HCT116 (cell line): ENCODE results near the gene CRY1. TPM values are rescaled to one million over a fixed set of nuclear protein-coding genes. Genes with fewer than 3 reads are reported as not detected.

ENCODE experiments used
- ATAC-seq: fragments of 200-7000 bp; cut with Tn5 transposase; 2 replicates; pipeline ENCODE4 v1.9.1; 2020; ENCODE audit warnings: mild to moderate bottlenecking, moderate library complexity
- BruUV-seq: library from RNA; stranded (reverse); fragments of 400-500 nt; replicated peaks from 2 replicates; lab custom pipeline; 2021; lab: Mats Ljungman, UMichigan
- CTCF ChIA-PET: fragments of 300-600 bp; sonication (Branson Sonifier 250); formaldehyde crosslinking; loops from one replicate; lab custom pipeline; 2021; ENCODE audit warnings: antibody characterized with exemption; lab: Charles Lee
- POLR2A ChIA-PET: fragments of 300-600, 350-600 bp; sonication (Branson Sonifier 250); formaldehyde crosslinking; loops from one replicate; lab custom pipeline; 2021; ENCODE audit warnings: antibody characterized with exemption; lab: Charles Lee
- RAD21 ChIA-PET, 2 experiments: fragments of 300-600 bp; sonication (Branson Sonifier 250); formaldehyde crosslinking; loops; one replicate each; lab custom pipeline; 2023; ENCODE audit warnings: low total read pairs in 2 of 2; ENCODE audit not compliant: uncharacterized antibody in 2 of 2, unreplicated experiment in 2 of 2, low non-redundant PET in 1 of 2; lab: Charles Lee
- DNase-seq: peaks from one replicate; pipeline ENCODE4 v3.0.0-alpha.2; 2010; ENCODE audit warnings: low read depth, low spot score
- H2AFZ ChIP-seq: fragments of 200-600 bp; shearing (Covaris generic), sonication (generic); 2 replicates; pipeline ENCODE4 v1.6.1; 2017; ENCODE audit warnings: low read depth, mixed run types, mixed read lengths, antibody characterized with exemption, low read length; ENCODE audit not compliant: poor library complexity, severe bottlenecking
- H3K27ac ChIP-seq: 2 replicates; pipeline ENCODE4 v1.5.1; 2012; ENCODE audit warnings: low read depth, low read length
- H3K27me3 ChIP-seq: fragments of 200-600 bp; sonication (generic); 2 replicates; pipeline ENCODE4 v1.6.1; 2016; ENCODE audit warnings: mixed run types, low read length, mixed read lengths; ENCODE audit not compliant: insufficient read depth
- H3K36me3 ChIP-seq, 2 experiments: fragments of 200-500 bp in 1 of 2; fragments of 200-600 bp in 1 of 2; sonication (Bioruptor generic) in 1 of 2; sonication (generic) in 1 of 2; 2 replicates each; pipeline versions ENCODE4 v1.5.1 to v1.6.1; 2014 to 2016; ENCODE audit warnings: low read length in 2 of 2, inconsistent platforms in 1 of 2, mixed read lengths in 1 of 2, mixed run types in 1 of 2; ENCODE audit not compliant: insufficient read depth in 2 of 2, control insufficient read depth in 1 of 2
- H3K4me1 ChIP-seq, 2 experiments: fragments of 200-600 bp in 1 of 2; sonication (generic) in 1 of 2; 2 replicates each; pipeline versions ENCODE4 v1.5.1 to v1.6.1; 2012 to 2017; ENCODE audit warnings: low read length in 2 of 2, inconsistent platforms in 1 of 2, mild to moderate bottlenecking in 1 of 2, mixed read lengths in 1 of 2, mixed run types in 1 of 2, moderate library complexity in 1 of 2; ENCODE audit not compliant: insufficient read depth in 2 of 2, control insufficient read depth in 1 of 2
- H3K4me2 ChIP-seq: fragments of 200-600 bp; sonication (generic); 2 replicates; pipeline ENCODE4 v1.6.1; 2017; ENCODE audit warnings: mixed run types, low read length, mixed read lengths
- H3K4me3 ChIP-seq, 2 experiments: fragments of 200-600 bp in 1 of 2; sonication (generic) in 1 of 2; replicated peaks in 1 of 2; 2 replicates each; pipeline ENCODE4 v1.5.1; 2011 to 2016; ENCODE audit warnings: low read length in 2 of 2, control low read depth in 1 of 2, low read depth in 1 of 2, mild to moderate bottlenecking in 1 of 2, mixed read lengths in 1 of 2, mixed run types in 1 of 2
- H3K79me2 ChIP-seq: fragments of 200-600 bp; sonication (generic); 2 replicates; pipeline ENCODE4 v1.6.1; 2017; ENCODE audit warnings: mild to moderate bottlenecking, mixed run types, low read length, moderate library complexity, mixed read lengths; ENCODE audit not compliant: insufficient read depth
- H3K9ac ChIP-seq: fragments of 200-600 bp; sonication (generic); 2 replicates; pipeline ENCODE4 v1.6.1; 2016; ENCODE audit warnings: low read length, mixed read lengths
- H3K9me2 ChIP-seq: fragments of 200-600 bp; sonication (generic), shearing (Covaris generic); 2 replicates; pipeline ENCODE4 v1.6.1; 2017; ENCODE audit warnings: mixed run types, mild to moderate bottlenecking, moderate library complexity; ENCODE audit not compliant: insufficient read depth
- H3K9me3 ChIP-seq, 2 experiments: fragments of 200-500 bp in 1 of 2; fragments of 200-600 bp in 1 of 2; sonication (Bioruptor generic) in 1 of 2; sonication (generic) in 1 of 2; 2 replicates each; pipeline ENCODE4 v1.6.1; 2014 to 2017; ENCODE audit warnings: low read length in 2 of 2, mixed read lengths in 2 of 2, inconsistent platforms in 1 of 2, low read depth in 1 of 2, mild to moderate bottlenecking in 1 of 2, mixed run types in 1 of 2, moderate library complexity in 1 of 2; ENCODE audit not compliant: control insufficient read depth in 1 of 2, insufficient read depth in 1 of 2
- H4K20me1 ChIP-seq: fragments of 200-600 bp; sonication (generic), shearing (Covaris generic); 2 replicates; pipeline ENCODE4 v1.6.1; 2017; ENCODE audit warnings: mixed run types, mild to moderate bottlenecking, moderate library complexity; ENCODE audit not compliant: insufficient read depth
- ATF3 ChIP-seq: IDR thresholded peaks from 2 replicates; pipeline ENCODE4 v1.6.1; 2012
- CBX3 ChIP-seq: IDR thresholded peaks from 2 replicates; pipeline ENCODE4 v1.6.1; 2012; ENCODE audit warnings: low read depth
- EGR1 ChIP-seq: IDR thresholded peaks from 2 replicates; pipeline ENCODE4 v1.6.1; 2012; ENCODE audit warnings: low read depth
- ELF1 ChIP-seq: IDR thresholded peaks from 2 replicates; pipeline ENCODE4 v1.6.1; 2012; ENCODE audit warnings: low read depth, borderline replicate concordance
- EZH2 ChIP-seq: fragments of 200-600 bp; sonication (generic); IDR thresholded peaks from 2 replicates; pipeline ENCODE4 v1.6.1; 2017; ENCODE audit warnings: antibody characterized with exemption, mixed run types
- EZH2phosphoT487 ChIP-seq: fragments of 200-600 bp; IDR thresholded peaks from 2 replicates; pipeline ENCODE4 v1.6.1; 2018; ENCODE audit warnings: antibody characterized with exemption, borderline replicate concordance
- FOSL1 ChIP-seq: IDR thresholded peaks from 2 replicates; pipeline ENCODE4 v1.6.1; 2012; ENCODE audit warnings: low read depth
- JUND ChIP-seq: IDR thresholded peaks from 2 replicates; pipeline ENCODE4 v1.6.1; 2012
- MAX ChIP-seq: IDR thresholded peaks from 2 replicates; pipeline ENCODE4 v1.6.1; 2012
- POLR2A ChIP-seq: IDR thresholded peaks from 2 replicates; pipeline ENCODE4 v1.7.0; 2011; ENCODE audit warnings: borderline replicate concordance; ENCODE audit not compliant: insufficient read depth, insufficient read length; ENCODE audit errors: extremely low read depth
- POLR2AphosphoS5 ChIP-seq: IDR thresholded peaks from 2 replicates; pipeline ENCODE4 v1.6.1; 2011; ENCODE audit warnings: mild to moderate bottlenecking, low read depth, low read length, moderate library complexity
- RAD21 ChIP-seq: IDR thresholded peaks from 2 replicates; pipeline ENCODE4 v1.6.1; 2012; ENCODE audit warnings: low read depth, mild to moderate bottlenecking
- REST ChIP-seq: IDR thresholded peaks from 2 replicates; pipeline ENCODE4 v1.6.1; 2012; ENCODE audit warnings: low read depth
- SIN3A ChIP-seq: IDR thresholded peaks from 2 replicates; pipeline ENCODE4 v1.6.1; 2012; ENCODE audit warnings: low read depth
- SRF ChIP-seq: IDR thresholded peaks from 2 replicates; pipeline ENCODE4 v1.6.1; 2012; ENCODE audit warnings: low read depth
- YY1 ChIP-seq: IDR thresholded peaks from 2 replicates; pipeline ENCODE4 v1.6.1; 2011; ENCODE audit warnings: low read length, low read depth, moderate library complexity, mild to moderate bottlenecking; ENCODE audit not compliant: insufficient replicate concordance; ENCODE audit errors: extremely low read depth
- ZBTB33 ChIP-seq: IDR thresholded peaks from 2 replicates; pipeline ENCODE4 v1.6.1; 2011; ENCODE audit warnings: mild to moderate bottlenecking, low read length, moderate library complexity; ENCODE audit not compliant: insufficient replicate concordance; ENCODE audit errors: extremely low read depth
- ZFX ChIP-seq: fragments of 450-650 bp; IDR thresholded peaks from 2 replicates; pipeline ENCODE4 v1.6.1; 2017
- ZNF274 ChIP-seq: fragments of 200-500 bp; sonication (Bioruptor generic); IDR thresholded peaks from 2 replicates; pipeline ENCODE4 v1.6.1; 2014; ENCODE audit warnings: mild to moderate bottlenecking, low read depth, low read length, inconsistent platforms
- intact Hi-C: fragments of 100-400 bp; cut with micrococcal nuclease; formaldehyde crosslinking; loops from 2 replicates; pipeline ENCODE4 v1.10.0; 2022
- total RNA-seq: library from RNA; stranded (reverse); gene quantifications from one replicate; pipeline ENCODE4 v1.2.1, GENCODE V29; 2021; ENCODE audit not compliant: unreplicated experiment
- TF ChIP-seq, protein P1 (sequence below), 3 experiments: fragments of 200-600 bp in 1 of 3; sonication (generic) in 1 of 3; IDR thresholded peaks in 2 of 3; conservative IDR thresholded peaks in 1 of 3; 2 replicates each; pipeline ENCODE4 v1.5.1; 2012 to 2017; ENCODE audit warnings: low read depth in 2 of 3, low read length in 2 of 3, antibody characterized with exemption in 1 of 3, borderline replicate concordance in 1 of 3, control low read depth in 1 of 3, mild to moderate bottlenecking in 1 of 3, mixed read lengths in 1 of 3, mixed run types in 1 of 3, moderate library complexity in 1 of 3; ENCODE audit not compliant: insufficient read depth in 1 of 3

CRY1 gene
- total RNA-seq, 1 experiment from 2014 or later: 16.3 TPM

GRCh38 chr12:106980944-106981343, 112.4 kb downstream of the CRY1 start:
- Histone ChIP-seq H3K4me1 (peaks cover 4 to 7% of the 10 kb centered on the region in 2 experiments; a peak in 2 of 4 replicates), H3K36me3 (peaks cover 0 to 5% of the 10 kb centered on the region in 2 experiments; a peak in 1 of 4 replicates), H3K9me3 (no peaks in the 10 kb centered on the region), H3K4me3 (no peak overlapping the region), H3K27ac (no peak overlapping the region), H3K9me2 (no peaks in the 10 kb centered on the region), H2AFZ (no peak overlapping the region), H4K20me1 (no peaks in the 10 kb centered on the region), H3K9ac (no peak overlapping the region), H3K79me2 (peaks cover 2% of the 10 kb centered on the region; the same call in 1 of the 2 replicates), H3K4me2 (no peak overlapping the region), H3K27me3 (no peaks in the 10 kb centered on the region)
- ChIA-PET RAD21 (no interaction called here), POLR2A (no interaction called here), CTCF (no interaction called here)
- no peak for TF ChIP-seq EZH2phosphoT487
- no peak for TF ChIP-seq MAX
- no peak for TF ChIP-seq JUND
- no peak for TF ChIP-seq POLR2AphosphoS5
- TF ChIP-seq ZBTB33: no peak
- no peak for TF ChIP-seq POLR2A
- TF ChIP-seq EZH2: no peak
- no peak for TF ChIP-seq ATF3
- no peak for TF ChIP-seq RAD21
- TF ChIP-seq SIN3A: no peak
- TF ChIP-seq CBX3: no peak
- TF ChIP-seq ZFX: no peak
- no peak for TF ChIP-seq ELF1
- TF ChIP-seq REST: no peak
- TF ChIP-seq FOSL1: no peak
- no peak for TF ChIP-seq ZNF274
- TF ChIP-seq EGR1: no peak
- no peak for TF ChIP-seq SRF
- TF ChIP-seq YY1: no peak
- TF ChIP-seq, protein P1, sequence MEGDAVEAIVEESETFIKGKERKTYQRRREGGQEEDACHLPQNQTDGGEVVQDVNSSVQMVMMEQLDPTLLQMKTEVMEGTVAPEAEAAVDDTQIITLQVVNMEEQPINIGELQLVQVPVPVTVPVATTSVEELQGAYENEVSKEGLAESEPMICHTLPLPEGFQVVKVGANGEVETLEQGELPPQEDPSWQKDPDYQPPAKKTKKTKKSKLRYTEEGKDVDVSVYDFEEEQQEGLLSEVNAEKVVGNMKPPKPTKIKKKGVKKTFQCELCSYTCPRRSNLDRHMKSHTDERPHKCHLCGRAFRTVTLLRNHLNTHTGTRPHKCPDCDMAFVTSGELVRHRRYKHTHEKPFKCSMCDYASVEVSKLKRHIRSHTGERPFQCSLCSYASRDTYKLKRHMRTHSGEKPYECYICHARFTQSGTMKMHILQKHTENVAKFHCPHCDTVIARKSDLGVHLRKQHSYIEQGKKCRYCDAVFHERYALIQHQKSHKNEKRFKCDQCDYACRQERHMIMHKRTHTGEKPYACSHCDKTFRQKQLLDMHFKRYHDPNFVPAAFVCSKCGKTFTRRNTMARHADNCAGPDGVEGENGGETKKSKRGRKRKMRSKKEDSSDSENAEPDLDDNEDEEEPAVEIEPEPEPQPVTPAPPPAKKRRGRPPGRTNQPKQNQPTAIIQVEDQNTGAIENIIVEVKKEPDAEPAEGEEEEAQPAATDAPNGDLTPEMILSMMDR (IDR thresholded peaks at IDR 0.05 in 2 of 3, conservative IDR thresholded peaks at IDR 0.05 in 1 of 3; ENCODE audit: borderline replicate concordance in 1 of 3, insufficient read depth in 1 of 3, low read depth in 2 of 3, low read length in 2 of 3): no peak
- intact Hi-C loops: no loop called here
- DNase-seq: no peak
- BruUV-seq: no TSS peak
- no peak for ATAC-seq
